K562 (cell line): ENCODE data around the gene ANKLE2. TPM values are rescaled to one million over a fixed set of nuclear protein-coding genes. Genes with fewer than 3 reads are reported as not detected.

ENCODE experiments used
- CCAR2 ChIP-seq: fragments of 200-400 bp; formaldehyde crosslinking; IDR thresholded peaks from 2 replicates; pipeline ENCODE4 v1.6.1; 2017; ENCODE audit warnings: mild to moderate bottlenecking, low read depth, low read length
- ESRRA ChIP-seq: fragments of 450-650 bp; IDR thresholded peaks from 2 replicates; pipeline ENCODE4 v1.6.1; 2014; ENCODE audit warnings: low read depth, mild to moderate bottlenecking, moderate library complexity, borderline replicate concordance
- ETV5 ChIP-seq: sonication (generic); formaldehyde crosslinking; IDR thresholded peaks from 2 replicates; pipeline ENCODE4 v1.4.0; 2020; ENCODE audit warnings: low read depth, mild to moderate bottlenecking, missing genetic modification reagents
- FIP1L1 ChIP-seq: fragments of 200-400 bp; formaldehyde crosslinking; IDR thresholded peaks from 2 replicates; pipeline ENCODE4 v1.6.1; 2018; ENCODE audit warnings: mild to moderate bottlenecking, low read depth, low read length; ENCODE audit not compliant: poor library complexity, severe bottlenecking
- GATA2 ChIP-seq: sonication (generic); formaldehyde crosslinking; IDR thresholded peaks from 2 replicates; pipeline ENCODE4 v1.4.0; 2020; ENCODE audit warnings: mild to moderate bottlenecking, missing genetic modification reagents
- HNRNPH1 ChIP-seq: fragments of 200-400 bp; formaldehyde crosslinking; optimal IDR thresholded peaks from 2 replicates; pipeline ENCODE3; 2017; ENCODE audit warnings: low read depth, mild to moderate bottlenecking, low read length, moderate library complexity
- MED1 ChIP-seq: sonication (generic); formaldehyde crosslinking; IDR thresholded peaks from 2 replicates; pipeline ENCODE4 v1.8.1; 2023; ENCODE audit warnings: missing genetic modification reagents, borderline replicate concordance
- NFE2 ChIP-seq: IDR thresholded peaks from 2 replicates; pipeline ENCODE4 v1.6.1; 2014; ENCODE audit warnings: antibody characterized with exemption, low read depth
- PHTF2 ChIP-seq: fragments of 250-450 bp; sonication (Bioruptor Pico); IDR thresholded peaks from 2 replicates; pipeline ENCODE4 v1.5.0; 2021; ENCODE audit warnings: mild to moderate bottlenecking
- POLR2H ChIP-seq: IDR thresholded peaks from 2 replicates; pipeline ENCODE4 v1.6.1; 2016; ENCODE audit warnings: missing genetic modification characterization, low read depth, mild to moderate bottlenecking, control low read depth, missing compliant biosample characterization, moderate library complexity
- SRF ChIP-seq, 2 experiments: fragments of 250-450, 450-650 bp in 1 of 2; sonication (Bioruptor Pico) in 1 of 2; sonication (generic) in 1 of 2; formaldehyde crosslinking; IDR thresholded peaks; 2 replicates each; pipeline versions ENCODE4 v1.5.0 to v1.5.1; 2020 to 2022; ENCODE audit warnings: mild to moderate bottlenecking in 1 of 2, missing genetic modification reagents in 1 of 2
- ZNF23 ChIP-seq: fragments of 250-450 bp; sonication (Bioruptor Pico); IDR thresholded peaks from 2 replicates; pipeline ENCODE4 v1.4.0; 2020; ENCODE audit warnings: mild to moderate bottlenecking
- ZNF282 ChIP-seq: sonication (generic); formaldehyde crosslinking; IDR thresholded peaks from 2 replicates; pipeline ENCODE4 v1.8.1; 2023; ENCODE audit warnings: missing genetic modification reagents
- ZNF518B ChIP-seq: fragments of 250-450 bp; sonication (Bioruptor Pico); IDR thresholded peaks from 2 replicates; pipeline ENCODE4 v1.5.0; 2021; ENCODE audit warnings: mild to moderate bottlenecking, moderate library complexity
- polyA plus RNA-seq, 8 experiments: library from polyadenylated mRNA; depleted of rRNA in 4 of 8; stranded (reverse) in 5 of 8; unstranded in 3 of 8; fragments of >200 nt; fragmentation: Nextera tagmentation in 2 of 8; fragmentation: Illumina TruSeq in 1 of 8; extraction: Ambion mirVana in 2 of 8; extraction: Trizol in 1 of 8; gene quantifications; 2 replicates each; pipeline versions ENCODE4 v1.2.1 to v1.2.3, GENCODE V29; 2011 to 2014; ENCODE audit warnings: inconsistent platforms in 1 of 8, missing spikeins in 1 of 8
- total RNA-seq, 7 experiments: library from RNA; depleted of rRNA in 6 of 7; stranded (reverse); fragments of >200 nt in 6 of 7; fragmentation: Illumina TruSeq in 2 of 7; extraction: Trizol in 2 of 7; gene quantifications; 2 replicates each; pipeline versions ENCODE4 v1.2.1 to v1.2.3, GENCODE V29; 2011 to 2021; ENCODE audit warnings: low replicate concordance in 1 of 7
- TF ChIP-seq, protein P1 (sequence below): fragments of 450-650 bp; IDR thresholded peaks from 2 replicates; pipeline ENCODE4 v1.6.1; 2017; ENCODE audit warnings: antibody characterized with exemption
- TF ChIP-seq, protein P2 (sequence below): fragments of 250-450 bp; sonication (Bioruptor Pico); IDR thresholded peaks from 2 replicates; pipeline ENCODE4 v1.5.0; 2021

ANKLE2 gene
- total and polyA plus RNA-seq, 9 of the 15 experiments (the other 6 are each of a cell fraction or from before 2014, with no cell fraction given) = 3.2 to 57.7 (median 45.6) TPM

- TF ChIP-seq, protein P1, sequence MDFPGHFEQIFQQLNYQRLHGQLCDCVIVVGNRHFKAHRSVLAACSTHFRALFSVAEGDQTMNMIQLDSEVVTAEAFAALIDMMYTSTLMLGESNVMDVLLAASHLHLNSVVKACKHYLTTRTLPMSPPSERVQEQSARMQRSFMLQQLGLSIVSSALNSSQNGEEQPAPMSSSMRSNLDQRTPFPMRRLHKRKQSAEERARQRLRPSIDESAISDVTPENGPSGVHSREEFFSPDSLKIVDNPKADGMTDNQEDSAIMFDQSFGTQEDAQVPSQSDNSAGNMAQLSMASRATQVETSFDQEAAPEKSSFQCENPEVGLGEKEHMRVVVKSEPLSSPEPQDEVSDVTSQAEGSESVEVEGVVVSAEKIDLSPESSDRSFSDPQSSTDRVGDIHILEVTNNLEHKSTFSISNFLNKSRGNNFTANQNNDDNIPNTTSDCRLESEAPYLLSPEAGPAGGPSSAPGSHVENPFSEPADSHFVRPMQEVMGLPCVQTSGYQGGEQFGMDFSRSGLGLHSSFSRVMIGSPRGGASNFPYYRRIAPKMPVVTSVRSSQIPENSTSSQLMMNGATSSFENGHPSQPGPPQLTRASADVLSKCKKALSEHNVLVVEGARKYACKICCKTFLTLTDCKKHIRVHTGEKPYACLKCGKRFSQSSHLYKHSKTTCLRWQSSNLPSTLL = no peak
- TF ChIP-seq GATA2 (CRISPR knock-in tag) (no peak), FIP1L1 (peak; percentile 88), POLR2H (tag) (peak; percentile 66), PHTF2 (CRISPR knock-in tag) (no peak), CCAR2 (no peak), ETV5 (CRISPR knock-in tag) (peak; percentile 53; the same call in 1 of the 2 replicates), MED1 (CRISPR knock-in tag) (no peak), SRF (CRISPR knock-in tag; IDR thresholded peaks at IDR 0.05) (peak in 1 of 2 experiments; percentile 41; a peak in 1 of 4 replicates), ESRRA (peak; percentile 72; the same call in 1 of the 2 replicates), ZNF282 (CRISPR knock-in tag) (no peak), ZNF23 (CRISPR knock-in tag) (no peak), NFE2 (0 out of 2 replicates have a peak, but pooled peaks have one; percentile 2), HNRNPH1 (no peak), ZNF518B (CRISPR knock-in tag) (no peak)
- TF ChIP-seq, protein P2, sequence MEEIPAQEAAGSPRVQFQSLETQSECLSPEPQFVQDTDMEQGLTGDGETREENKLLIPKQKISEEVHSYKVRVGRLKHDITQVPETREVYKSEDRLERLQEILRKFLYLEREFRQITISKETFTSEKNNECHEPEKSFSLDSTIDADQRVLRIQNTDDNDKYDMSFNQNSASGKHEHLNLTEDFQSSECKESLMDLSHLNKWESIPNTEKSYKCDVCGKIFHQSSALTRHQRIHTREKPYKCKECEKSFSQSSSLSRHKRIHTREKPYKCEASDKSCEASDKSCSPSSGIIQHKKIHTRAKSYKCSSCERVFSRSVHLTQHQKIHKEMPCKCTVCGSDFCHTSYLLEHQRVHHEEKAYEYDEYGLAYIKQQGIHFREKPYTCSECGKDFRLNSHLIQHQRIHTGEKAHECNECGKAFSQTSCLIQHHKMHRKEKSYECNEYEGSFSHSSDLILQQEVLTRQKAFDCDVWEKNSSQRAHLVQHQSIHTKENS = no peak
Measured at GRCh38 chr12:132687211-132688164, 74.1 kb downstream of the ANKLE2 start, which contains the start of the genes POLE and PXMP2 (continued).
